MM.1S (cell line): ENCODE data around the gene AQP1.

ENCODE experiments used
- DNase-seq: peaks from one replicate; pipeline ENCODE4 v3.0.0-alpha.2; 2015
- H2AFZ ChIP-seq: fragments of 300-600 bp; sonication (generic); 2 replicates; pipeline ENCODE4 v1.6.0; 2016; ENCODE audit warnings: antibody characterized with exemption, low read length
- H3F3A ChIP-seq: fragments of 300-600 bp; sonication (generic); 2 replicates; pipeline ENCODE4 v1.6.1; 2016; ENCODE audit warnings: mild to moderate bottlenecking, antibody characterized with exemption, low read length, moderate library complexity, mixed read lengths; ENCODE audit not compliant: insufficient read depth
- H3K27ac ChIP-seq: fragments of 300-600 bp; sonication (generic); 2 replicates; pipeline ENCODE4 v1.5.1; 2016; ENCODE audit warnings: mild to moderate bottlenecking, low read length
- H3K27me3 ChIP-seq: fragments of 300-600 bp; sonication (generic); replicated peaks from 2 replicates; pipeline ENCODE4 v1.6.0; 2016; ENCODE audit warnings: low read length; ENCODE audit not compliant: insufficient read depth
- H3K36me3 ChIP-seq: fragments of 300-600 bp; sonication (generic); replicated peaks from 2 replicates; pipeline ENCODE4 v1.6.1; 2016; ENCODE audit warnings: mild to moderate bottlenecking, low read length, mixed read lengths; ENCODE audit not compliant: insufficient read depth
- H3K4me1 ChIP-seq: fragments of 300-600 bp; sonication (generic); 2 replicates; pipeline ENCODE4 v1.6.1; 2016; ENCODE audit warnings: low read length, mixed read lengths
- H3K4me2 ChIP-seq: fragments of 300-600 bp; sonication (generic); 2 replicates; pipeline ENCODE4 v1.6.0; 2016; ENCODE audit warnings: low read depth, low read length
- H3K4me3 ChIP-seq: fragments of 300-600 bp; sonication (generic); 2 replicates; pipeline ENCODE4 v1.5.1; 2016; ENCODE audit warnings: low read length, mixed read lengths
- H3K79me2 ChIP-seq: fragments of 300-600 bp; sonication (generic); 2 replicates; pipeline ENCODE4 v1.6.1; 2016; ENCODE audit warnings: mixed run types, low read length, mixed read lengths
- H3K9ac ChIP-seq: fragments of 300-600 bp; sonication (generic); 2 replicates; pipeline ENCODE4 v1.6.1; 2016; ENCODE audit warnings: low read length, mixed read lengths
- H3K9me2 ChIP-seq: fragments of 300-600 bp; sonication (generic); replicated peaks from 2 replicates; pipeline ENCODE4 v1.6.1; 2016; ENCODE audit warnings: mild to moderate bottlenecking, low read length, mixed read lengths; ENCODE audit not compliant: insufficient read depth
- H3K9me3 ChIP-seq: fragments of 300-600 bp; sonication (generic); replicated peaks from 2 replicates; pipeline ENCODE4 v1.6.1; 2016; ENCODE audit warnings: mild to moderate bottlenecking, low read length, mixed read lengths; ENCODE audit not compliant: insufficient read depth
- H4K20me1 ChIP-seq: fragments of 300-600 bp; sonication (generic); 2 replicates; pipeline ENCODE4 v1.6.1; 2016; ENCODE audit warnings: mild to moderate bottlenecking, low read length, moderate library complexity, mixed read lengths; ENCODE audit not compliant: insufficient read depth
- CTCF ChIP-seq: fragments of 300-600 bp; sonication (generic); IDR thresholded peaks from 2 replicates; pipeline ENCODE4 v1.5.1; 2016; ENCODE audit warnings: antibody characterized with exemption, low read length, mixed read lengths
- EZH2 ChIP-seq: fragments of 300-600 bp; sonication (generic); optimal IDR thresholded peaks from 2 replicates; pipeline ENCODE3; 2017; ENCODE audit warnings: low read depth, mild to moderate bottlenecking, antibody characterized with exemption, low read length, mixed read lengths
- EZH2phosphoT487 ChIP-seq: fragments of 300-600 bp; sonication (generic); IDR thresholded peaks from 2 replicates; pipeline ENCODE4 v1.6.1; 2018; ENCODE audit warnings: antibody characterized with exemption, low read length

Gene AQP1

DNA sequence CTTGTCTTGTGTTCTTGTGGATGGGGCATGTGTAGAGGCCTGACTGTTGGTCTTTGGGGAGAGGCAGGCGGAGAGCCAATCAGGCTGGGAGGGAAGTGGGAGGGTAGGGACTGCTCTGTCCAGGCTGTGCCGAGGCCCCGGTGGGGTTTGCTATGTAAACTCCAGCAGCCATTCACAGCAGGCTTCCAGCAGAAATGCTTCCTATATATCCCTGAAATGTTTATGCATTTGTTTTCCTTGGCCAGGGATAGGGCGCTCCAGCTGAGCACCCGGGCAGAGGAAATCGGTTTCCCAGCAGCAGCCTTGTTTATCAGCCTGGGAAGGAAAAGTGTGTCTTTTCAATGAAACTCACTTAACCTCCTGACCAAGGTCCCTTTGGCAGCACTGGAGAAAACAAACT, 18.3 kb upstream of the AQP1 start:
- Histone ChIP-seq H3K9me2 (no peaks in the 10 kb centered on the region), H3K36me3 (no peaks in the 10 kb centered on the region), H2AFZ (no peak overlapping the region), H3F3A (no peaks in the 10 kb centered on the region), H3K9me3 (no peaks in the 10 kb centered on the region), H3K4me3 (no peak overlapping the region), H3K9ac (no peak overlapping the region), H3K4me2 (no peak overlapping the region), H3K27ac (no peak overlapping the region), H3K4me1 (no peaks in the 10 kb centered on the region), H3K27me3 (no peaks in the 10 kb centered on the region), H3K79me2 (no peaks in the 10 kb centered on the region), H4K20me1 (no peaks in the 10 kb centered on the region)
- DNase-seq = no peak
- TF ChIP-seq CTCF = no peak
- TF ChIP-seq EZH2phosphoT487 = no peak
- no peak for TF ChIP-seq EZH2

DNA sequence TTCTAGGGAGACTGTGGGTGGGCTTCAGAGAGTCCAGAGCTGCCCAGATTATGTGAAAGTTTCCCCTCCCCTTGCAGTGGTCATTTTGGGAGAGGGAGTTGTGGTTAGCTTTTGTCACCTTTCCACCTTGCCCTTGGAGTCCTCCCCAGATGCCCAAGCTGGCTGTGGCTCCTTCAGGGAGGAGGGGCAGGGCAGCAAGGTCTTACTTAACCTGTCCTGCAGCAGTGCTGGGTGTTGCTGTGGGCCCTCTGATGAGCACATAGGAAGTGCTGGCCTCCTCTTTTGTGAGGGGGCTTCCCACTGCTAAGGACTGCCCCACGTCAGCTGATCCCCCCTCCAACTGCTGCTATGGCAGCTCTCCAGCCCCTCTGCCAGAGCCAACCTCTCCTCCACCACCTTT, 17.6 kb upstream of the AQP1 start:
- H3K79me2 ChIP-seq = no peaks in the 10 kb centered on the region
- no peaks in the 10 kb centered on the region for H3K36me3 ChIP-seq
- no peak for DNase-seq
- H3K9ac ChIP-seq = no peak overlapping the region
- H3K27ac ChIP-seq = no peak overlapping the region
- H3K27me3 ChIP-seq = no peaks in the 10 kb centered on the region
- H3K4me2 ChIP-seq = no peak overlapping the region
- TF ChIP-seq CTCF = no peak
- no peak for TF ChIP-seq EZH2
- TF ChIP-seq EZH2phosphoT487 = no peak
- no peaks in the 10 kb centered on the region for H3K9me2 ChIP-seq
- H2AFZ ChIP-seq = no peak overlapping the region
- H3K9me3 ChIP-seq = no peaks in the 10 kb centered on the region
- no peaks in the 10 kb centered on the region for H4K20me1 ChIP-seq
- no peaks in the 10 kb centered on the region for H3K4me1 ChIP-seq
- no peaks in the 10 kb centered on the region for H3F3A ChIP-seq
- no peak overlapping the region for H3K4me3 ChIP-seq

- Histone ChIP-seq H3K27me3 (no peaks in the 10 kb centered on the region), H3K9me3 (no peaks in the 10 kb centered on the region), H3K36me3 (no peaks in the 10 kb centered on the region), H3K9me2 (no peaks in the 10 kb centered on the region), H3K4me3 (no peak overlapping the region), H3K27ac (no peak overlapping the region), H3K79me2 (no peaks in the 10 kb centered on the region), H4K20me1 (no peaks in the 10 kb centered on the region), H3K4me1 (no peaks in the 10 kb centered on the region), H3F3A (no peaks in the 10 kb centered on the region), H3K4me2 (no peak overlapping the region), H2AFZ (no peak overlapping the region), H3K9ac (no peak overlapping the region)
- TF ChIP-seq EZH2 = no peak
- TF ChIP-seq CTCF = no peak
- TF ChIP-seq EZH2phosphoT487 = no peak
- DNase-seq = no peak
Measured at GRCh38 chr7:30894866-30895605, 16.6 kb upstream of the AQP1 start.
